GM21737 (cell line): ENCODE results near the gene DOK6.

ENCODE experiments used
- ATAC-seq: cut with Tn5 transposase; IDR thresholded peaks from one replicate; pipeline ENCODE4 v1.9.1; 2021; ENCODE audit warnings: mild to moderate bottlenecking, moderate library complexity; ENCODE audit not compliant: unreplicated experiment

DOK6 gene

GRCh38 chr18:69734536-69734935 lies 333.8 kb downstream of the DOK6 start:
- no peak for ATAC-seq

- no peak for ATAC-seq
Observed at GRCh38 chr18:69736730-69737129, 336.0 kb downstream of the DOK6 start.

- no peak for ATAC-seq
Observed at GRCh38 chr18:69737851-69738250, 337.2 kb downstream of the DOK6 start.

GRCh38 chr18:69747388-69747787 lies 346.7 kb downstream of the DOK6 start:
- ATAC-seq, result no peak

- ATAC-seq, result no peak
Observed at GRCh38 chr18:69752737-69753380, 352.2 kb downstream of the DOK6 start.

GRCh38 chr18:69754108-69754507 lies 353.4 kb downstream of the DOK6 start:
- ATAC-seq, result no peak

GRCh38 chr18:69755041-69755440 lies 354.4 kb downstream of the DOK6 start:
- no peak for ATAC-seq

GRCh38 chr18:69755856-69756496 lies 355.3 kb downstream of the DOK6 start:
- ATAC-seq, result no peak

- no peak for ATAC-seq
Observed at GRCh38 chr18:69757733-69758132, 357.0 kb downstream of the DOK6 start.

- no peak for ATAC-seq
Observed at GRCh38 chr18:69758458-69758857, 357.8 kb downstream of the DOK6 start.

- ATAC-seq, result no peak
Observed at GRCh38 chr18:69759046-69759445, 358.4 kb downstream of the DOK6 start.

GRCh38 chr18:69763002-69763401 lies 362.3 kb downstream of the DOK6 start:
- ATAC-seq, result no peak

- ATAC-seq, result no peak
Observed at GRCh38 chr18:69763821-69764220, 363.1 kb downstream of the DOK6 start.

- ATAC-seq, result no peak
Observed at GRCh38 chr18:69770238-69770637, 369.6 kb downstream of the DOK6 start.

- no peak for ATAC-seq
Observed at GRCh38 chr18:69774831-69775230, 374.1 kb downstream of the DOK6 start.

- no peak for ATAC-seq
Observed at GRCh38 chr18:69777248-69777647, 376.6 kb downstream of the DOK6 start.

- no peak for ATAC-seq
Observed at GRCh38 chr18:69778680-69779079, 378.0 kb downstream of the DOK6 start.

GRCh38 chr18:69780851-69781250 lies 380.2 kb downstream of the DOK6 start:
- ATAC-seq, result no peak

GRCh38 chr18:69784815-69785214 lies 384.1 kb downstream of the DOK6 start:
- no peak for ATAC-seq

GRCh38 chr18:69785466-69785865 lies 384.8 kb downstream of the DOK6 start:
- ATAC-seq, result no peak

- ATAC-seq, result no peak
Observed at GRCh38 chr18:69786427-69786826, 385.7 kb downstream of the DOK6 start.

- no peak for ATAC-seq
Observed at GRCh38 chr18:69787825-69788547, 387.3 kb downstream of the DOK6 start.
